ENCODE measurements around the gene IRF2BPL. TPM values are rescaled to one million over a fixed set of nuclear protein-coding genes. Genes with fewer than 3 reads are reported as not detected.
"Not testable (repeated sequence)": the region's sequence is repeated elsewhere in the genome, so short reads cannot be mapped to it uniquely, and the experiment has no call there.

Gene IRF2BPL
- total RNA-seq, 4 donors from 2014 or later, result 31.1 to 70.0 (median 34.4) TPM

DNA sequence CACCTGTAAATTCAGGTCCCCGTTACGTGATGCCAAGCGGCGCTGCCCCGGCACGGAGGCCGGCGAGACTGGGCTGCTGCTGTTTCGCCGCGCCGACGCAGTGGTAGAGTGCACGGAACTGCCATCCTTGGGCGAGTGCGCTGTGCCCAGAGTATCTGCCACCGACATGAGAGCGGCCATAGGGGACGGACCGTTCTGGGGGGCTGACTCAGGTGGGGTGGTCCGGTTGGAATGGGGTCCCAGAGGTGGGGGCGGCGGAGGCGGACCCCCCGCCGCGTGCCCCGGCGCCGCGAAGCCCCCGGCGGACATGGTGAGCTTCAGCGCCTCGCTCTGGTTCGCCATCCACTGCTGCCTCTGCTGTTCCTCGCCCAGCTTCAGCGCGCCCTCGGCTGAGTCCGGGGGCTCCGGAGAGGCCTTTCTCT lies 2.8 kb downstream of the IRF2BPL start:
- no peak for ATAC-seq (ENCODE audit: low FRiP score)
- TF ChIP-seq, protein P1, sequence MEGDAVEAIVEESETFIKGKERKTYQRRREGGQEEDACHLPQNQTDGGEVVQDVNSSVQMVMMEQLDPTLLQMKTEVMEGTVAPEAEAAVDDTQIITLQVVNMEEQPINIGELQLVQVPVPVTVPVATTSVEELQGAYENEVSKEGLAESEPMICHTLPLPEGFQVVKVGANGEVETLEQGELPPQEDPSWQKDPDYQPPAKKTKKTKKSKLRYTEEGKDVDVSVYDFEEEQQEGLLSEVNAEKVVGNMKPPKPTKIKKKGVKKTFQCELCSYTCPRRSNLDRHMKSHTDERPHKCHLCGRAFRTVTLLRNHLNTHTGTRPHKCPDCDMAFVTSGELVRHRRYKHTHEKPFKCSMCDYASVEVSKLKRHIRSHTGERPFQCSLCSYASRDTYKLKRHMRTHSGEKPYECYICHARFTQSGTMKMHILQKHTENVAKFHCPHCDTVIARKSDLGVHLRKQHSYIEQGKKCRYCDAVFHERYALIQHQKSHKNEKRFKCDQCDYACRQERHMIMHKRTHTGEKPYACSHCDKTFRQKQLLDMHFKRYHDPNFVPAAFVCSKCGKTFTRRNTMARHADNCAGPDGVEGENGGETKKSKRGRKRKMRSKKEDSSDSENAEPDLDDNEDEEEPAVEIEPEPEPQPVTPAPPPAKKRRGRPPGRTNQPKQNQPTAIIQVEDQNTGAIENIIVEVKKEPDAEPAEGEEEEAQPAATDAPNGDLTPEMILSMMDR (IDR thresholded peaks at IDR 0.05), result no peak
- DNase-seq (ENCODE audit: low spot score), result no peak

DNA sequence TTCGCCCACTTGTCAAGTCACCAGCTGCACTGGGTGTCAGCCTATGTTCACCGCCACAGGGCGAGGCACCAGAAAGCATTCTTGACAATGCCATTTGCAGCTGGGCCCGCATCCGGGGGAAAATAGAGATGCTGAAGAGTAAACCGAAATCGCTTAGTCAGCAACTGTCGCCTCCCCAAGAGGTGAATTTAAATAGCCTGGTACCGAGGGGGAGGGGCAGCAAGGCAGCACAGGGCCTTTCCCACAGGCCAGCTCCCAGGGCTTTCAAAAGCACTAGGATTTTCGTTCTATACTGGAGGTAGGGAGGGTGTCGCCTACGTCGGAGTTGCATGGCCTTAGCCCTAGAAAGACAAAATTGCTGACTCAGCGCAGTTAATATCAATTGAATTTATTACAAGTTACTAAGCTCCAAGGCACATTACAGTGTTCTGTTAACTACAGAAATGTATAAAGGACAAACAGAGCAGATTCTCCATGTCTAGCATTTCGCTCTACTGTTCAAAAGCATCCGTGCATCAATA lies 4.3 kb downstream of the IRF2BPL start:
- TF ChIP-seq, protein P1 (IDR thresholded peaks at IDR 0.05), result no peak
- no peak for ATAC-seq (ENCODE audit: low FRiP score)
- no peak for DNase-seq (ENCODE audit: low spot score)

DNA sequence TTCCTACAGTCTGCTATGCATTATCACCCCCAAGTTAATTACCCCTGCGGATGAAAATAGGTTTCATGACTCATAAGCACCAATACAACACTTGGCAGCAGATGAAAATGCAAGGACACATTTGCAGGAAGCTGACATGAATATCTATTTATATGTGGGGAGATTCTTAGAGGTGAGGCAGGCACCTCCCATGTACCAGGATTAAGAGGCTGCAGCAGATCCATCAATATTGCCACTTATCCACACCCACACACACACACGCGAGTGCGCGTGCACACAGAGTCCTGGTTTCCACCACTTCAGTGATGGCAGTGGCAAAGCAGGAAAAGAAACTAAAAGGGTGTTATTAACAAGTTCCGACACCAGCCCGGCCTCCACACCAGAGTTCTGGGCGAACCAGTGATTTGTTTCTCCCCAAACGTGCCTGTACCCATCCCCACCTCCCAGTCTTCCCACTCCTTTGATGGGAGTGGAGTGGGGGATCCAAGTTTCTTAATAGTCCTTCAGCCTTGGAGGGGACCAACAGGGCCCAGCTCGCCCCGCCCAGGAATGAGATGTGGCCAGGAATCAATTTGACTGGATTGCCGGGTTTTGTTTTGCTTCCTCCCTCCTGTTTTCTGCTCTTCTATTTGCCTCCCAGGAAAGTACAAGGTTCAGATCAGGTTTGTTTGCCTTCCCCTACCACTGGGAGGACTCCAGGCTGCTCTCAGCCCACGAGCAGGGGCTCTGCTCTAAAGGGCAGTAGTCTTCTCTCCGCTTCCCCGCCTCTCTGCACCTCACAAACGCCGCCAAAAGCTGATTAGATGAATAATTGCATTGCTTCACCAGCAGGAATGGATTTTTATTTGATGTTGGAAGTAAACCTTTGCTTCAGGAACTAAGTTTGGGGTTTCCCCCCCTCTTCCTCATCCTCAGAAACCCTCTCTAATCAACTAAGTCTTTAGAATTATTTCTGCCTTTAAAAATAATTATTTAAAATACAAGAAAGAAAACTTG lies 5.2 kb downstream of the IRF2BPL start:
- DNase-seq (ENCODE audit: low spot score), result no peak
- ATAC-seq (ENCODE audit: low FRiP score), result peak; percentile 52
- TF ChIP-seq, protein P1 (IDR thresholded peaks at IDR 0.05), result no peak

DNA sequence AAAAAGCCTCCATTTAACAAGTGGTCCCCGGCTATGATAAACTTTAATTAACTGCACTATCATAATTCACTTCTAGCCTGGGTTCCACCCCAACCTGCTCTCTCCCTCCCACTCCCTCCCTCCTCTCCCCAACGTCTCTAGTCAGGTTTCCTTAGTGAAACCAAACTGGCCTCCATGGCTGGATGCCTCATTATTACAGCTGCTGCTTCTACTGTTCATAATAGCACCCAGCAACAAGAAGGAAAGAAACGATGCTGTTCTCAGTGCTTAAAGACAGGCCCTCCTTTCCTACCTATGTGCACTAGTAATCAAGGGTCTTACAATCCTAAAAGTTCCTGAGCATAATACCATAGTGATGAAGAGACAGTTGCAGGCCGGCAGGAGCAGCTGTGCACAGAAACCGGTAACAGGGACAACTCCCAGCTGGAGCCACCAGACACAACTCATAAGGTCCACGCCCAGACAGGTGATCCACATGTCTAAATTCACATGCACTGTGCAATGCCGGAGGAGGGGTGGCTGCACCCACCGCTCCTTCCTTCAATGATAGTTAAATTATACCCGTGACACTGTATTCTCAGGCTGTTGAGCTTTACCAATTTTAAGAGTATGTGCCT lies 6.2 kb downstream of the IRF2BPL start:
- TF ChIP-seq, protein P1 (IDR thresholded peaks at IDR 0.05), result no peak
- DNase-seq (ENCODE audit: low spot score) (no peak), ATAC-seq (ENCODE audit: low FRiP score) (no peak)

DNA sequence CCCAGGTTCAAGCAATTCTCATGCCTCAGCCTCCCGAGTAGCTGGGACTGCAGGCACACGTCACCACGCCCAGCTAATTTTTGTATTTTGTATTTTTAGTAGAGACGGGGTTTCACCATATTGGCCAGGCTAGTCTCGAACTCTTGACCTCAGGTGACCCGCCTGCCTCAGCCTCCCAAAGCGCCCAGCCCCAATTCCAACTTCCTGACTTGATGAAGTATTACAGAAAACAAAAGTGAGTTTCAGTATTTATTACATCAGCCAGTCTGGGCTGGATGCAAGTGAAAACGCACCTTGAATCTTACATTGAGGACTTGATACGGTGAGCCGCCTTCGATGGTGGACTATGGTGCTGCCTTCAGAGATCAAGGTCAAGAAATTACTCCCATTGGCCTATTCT lies 7.1 kb downstream of the IRF2BPL start:
- not testable (repeated sequence) for ATAC-seq (ENCODE audit: low FRiP score); DNase-seq (ENCODE audit: low spot score)

DNA sequence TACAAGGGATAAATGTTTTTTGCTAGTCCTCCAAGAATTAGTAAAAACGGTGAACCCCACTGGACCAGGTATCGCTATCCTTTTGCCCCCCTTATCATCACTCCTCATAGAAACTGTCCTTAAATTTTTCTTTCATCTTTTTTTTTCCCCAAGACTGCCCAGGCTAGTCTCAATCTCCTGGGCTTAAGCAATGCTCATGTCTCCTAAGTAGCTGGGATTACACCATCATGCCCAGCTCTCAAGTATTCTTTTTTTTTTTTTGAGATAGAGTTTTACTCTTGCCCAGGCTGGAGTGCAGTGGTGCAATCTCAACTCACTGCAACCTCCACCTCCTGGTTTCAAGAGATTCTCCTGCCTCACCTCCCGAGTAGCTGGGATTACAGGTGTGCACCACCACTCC lies 9.7 kb downstream of the IRF2BPL start:
- TF ChIP-seq, protein P1 (IDR thresholded peaks at IDR 0.05), result no peak
- ATAC-seq (ENCODE audit: low FRiP score) (no peak), DNase-seq (ENCODE audit: low spot score) (no peak)

DNA sequence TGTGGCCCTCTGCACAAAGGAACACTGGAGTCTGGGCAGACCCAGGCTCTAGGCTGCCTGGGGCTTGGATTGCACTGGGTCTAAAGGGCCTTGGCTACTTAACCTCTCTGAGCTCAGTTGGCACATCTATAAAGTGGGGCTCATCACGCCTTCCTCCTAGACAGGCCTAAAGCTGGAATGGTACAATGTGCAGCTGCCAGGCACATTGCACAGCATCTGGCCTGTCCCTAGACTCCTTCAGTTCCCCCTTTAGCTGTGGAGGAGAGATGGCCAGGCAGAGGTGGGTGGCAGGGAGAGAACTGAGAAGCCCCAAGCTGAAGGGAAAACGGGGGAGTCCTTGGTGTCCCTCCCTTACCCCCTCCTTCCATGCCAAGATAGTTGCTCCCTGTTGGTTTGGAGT lies 10.8 kb downstream of the IRF2BPL start:
- TF ChIP-seq, protein P1 (IDR thresholded peaks at IDR 0.05), result no peak
- no peak for DNase-seq (ENCODE audit: low spot score)
- ATAC-seq (ENCODE audit: low FRiP score), result no peak

All from omental fat pad (tissue), 4 donors.